Thoracic aorta (tissue), 2 donors: ENCODE results near the gene CCL28. TPM values are rescaled to one million over a fixed set of nuclear protein-coding genes. Genes with fewer than 3 reads are reported as not detected.
"Not testable (repeated sequence)": the region's sequence is repeated elsewhere in the genome, so short reads cannot be mapped to it uniquely, and the experiment has no call there.

Experiments used
- ATAC-seq: fragments of 150-250 bp; one replicate; pipeline ENCODE4 v1.8.0; 2017; ENCODE audit warnings: low read depth; ENCODE audit not compliant: insufficient number of reproducible peaks, low FRiP score
- DNase-seq: peaks from one replicate; pipeline ENCODE4 v3.0.0-alpha.2; 2020; ENCODE audit warnings: low spot score
- H3K27ac ChIP-seq, 2 donors: fragments of 200-600 bp; sonication (generic); 1 replicate in 1 of 2; 2 replicates in 1 of 2; pipeline ENCODE4 v1.5.1; 2016; ENCODE audit warnings: mild to moderate bottlenecking in 2 of 2, moderate library complexity in 2 of 2
- H3K27me3 ChIP-seq: fragments of 200-600 bp; sonication (generic); replicated peaks from 2 replicates; pipeline ENCODE4 v1.6.0; 2016; ENCODE audit warnings: mild to moderate bottlenecking; ENCODE audit not compliant: insufficient read depth
- H3K36me3 ChIP-seq: fragments of 200-600 bp; sonication (generic); one replicate; pipeline ENCODE4 v1.5.1; 2016
- H3K4me1 ChIP-seq, 2 donors: fragments of 200-600 bp; sonication (generic); 1 replicate in 1 of 2; 2 replicates in 1 of 2; pipeline versions ENCODE4 v1.5.1 to v1.6.0; 2016; ENCODE audit warnings: low read depth in 2 of 2, mild to moderate bottlenecking in 1 of 2; ENCODE audit not compliant: control insufficient read depth in 1 of 2
- H3K4me3 ChIP-seq: fragments of 200-600 bp; sonication (generic); 2 replicates; pipeline ENCODE4 v1.5.1; 2016; ENCODE audit warnings: mild to moderate bottlenecking
- H3K9me3 ChIP-seq: fragments of 200-600 bp; sonication (generic); 2 replicates; pipeline ENCODE4 v1.5.1; 2016
- total RNA-seq, 2 donors: library from RNA; depleted of rRNA; stranded (reverse); fragments of >200 nt; gene quantifications; one replicate each; pipeline versions ENCODE4 v1.1.0 to v1.2.3, GENCODE V29; 2016
- TF ChIP-seq, protein P1 (sequence below): fragments of 200-600 bp; sonication (generic); IDR thresholded peaks from one replicate; pipeline ENCODE4 v1.5.1; 2019; ENCODE audit warnings: antibody characterized with exemption

The CCL28 gene, protein sequence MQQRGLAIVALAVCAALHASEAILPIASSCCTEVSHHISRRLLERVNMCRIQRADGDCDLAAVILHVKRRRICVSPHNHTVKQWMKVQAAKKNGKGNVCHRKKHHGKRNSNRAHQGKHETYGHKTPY
- 10 to 100 TPM in 1 of 2 donors, 1 to 10 TPM in 1; 4.3 to 24.2 TPM for total RNA-seq

DNA sequence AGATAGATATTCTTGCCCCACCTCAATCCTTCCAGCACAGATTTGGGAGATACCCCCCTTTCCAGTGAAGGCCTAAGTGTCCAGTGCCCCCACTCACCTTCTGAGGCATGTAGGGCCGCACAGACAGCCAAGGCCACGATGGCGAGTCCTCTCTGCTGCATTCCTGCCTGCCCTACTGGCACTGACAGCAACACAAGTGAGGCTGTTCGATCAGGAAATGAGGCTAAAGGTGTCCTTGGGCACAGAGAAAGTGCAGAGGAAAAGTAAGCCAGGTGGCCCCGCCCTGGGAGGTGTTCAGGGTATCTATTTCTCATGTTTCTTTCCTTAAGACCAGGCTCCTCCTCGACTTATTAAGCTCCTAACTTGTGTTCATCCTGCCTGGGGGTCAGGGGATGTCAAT, at the start of gene CCL28:
Gene CCL28 (minus strand): TSS at position 236 of the 400 bp plus-strand sequence. CDS start 75 bp downstream, at position 161.
- H3K36me3 ChIP-seq, result no peaks in the 10 kb centered on the region
- H3K4me1 ChIP-seq, result no peaks in the 10 kb centered on the region
- DNase-seq, result no peak
- no peak within 1 kb of the TSS for H3K4me3 ChIP-seq
- no peaks in the 10 kb centered on the region for H3K9me3 ChIP-seq
- ATAC-seq, result no peak
- no peaks in the 10 kb centered on the region for H3K27me3 ChIP-seq
- TF ChIP-seq, protein P1, sequence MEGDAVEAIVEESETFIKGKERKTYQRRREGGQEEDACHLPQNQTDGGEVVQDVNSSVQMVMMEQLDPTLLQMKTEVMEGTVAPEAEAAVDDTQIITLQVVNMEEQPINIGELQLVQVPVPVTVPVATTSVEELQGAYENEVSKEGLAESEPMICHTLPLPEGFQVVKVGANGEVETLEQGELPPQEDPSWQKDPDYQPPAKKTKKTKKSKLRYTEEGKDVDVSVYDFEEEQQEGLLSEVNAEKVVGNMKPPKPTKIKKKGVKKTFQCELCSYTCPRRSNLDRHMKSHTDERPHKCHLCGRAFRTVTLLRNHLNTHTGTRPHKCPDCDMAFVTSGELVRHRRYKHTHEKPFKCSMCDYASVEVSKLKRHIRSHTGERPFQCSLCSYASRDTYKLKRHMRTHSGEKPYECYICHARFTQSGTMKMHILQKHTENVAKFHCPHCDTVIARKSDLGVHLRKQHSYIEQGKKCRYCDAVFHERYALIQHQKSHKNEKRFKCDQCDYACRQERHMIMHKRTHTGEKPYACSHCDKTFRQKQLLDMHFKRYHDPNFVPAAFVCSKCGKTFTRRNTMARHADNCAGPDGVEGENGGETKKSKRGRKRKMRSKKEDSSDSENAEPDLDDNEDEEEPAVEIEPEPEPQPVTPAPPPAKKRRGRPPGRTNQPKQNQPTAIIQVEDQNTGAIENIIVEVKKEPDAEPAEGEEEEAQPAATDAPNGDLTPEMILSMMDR, result no peak
- H3K27ac ChIP-seq, result no peak within 1 kb of the TSS

DNA sequence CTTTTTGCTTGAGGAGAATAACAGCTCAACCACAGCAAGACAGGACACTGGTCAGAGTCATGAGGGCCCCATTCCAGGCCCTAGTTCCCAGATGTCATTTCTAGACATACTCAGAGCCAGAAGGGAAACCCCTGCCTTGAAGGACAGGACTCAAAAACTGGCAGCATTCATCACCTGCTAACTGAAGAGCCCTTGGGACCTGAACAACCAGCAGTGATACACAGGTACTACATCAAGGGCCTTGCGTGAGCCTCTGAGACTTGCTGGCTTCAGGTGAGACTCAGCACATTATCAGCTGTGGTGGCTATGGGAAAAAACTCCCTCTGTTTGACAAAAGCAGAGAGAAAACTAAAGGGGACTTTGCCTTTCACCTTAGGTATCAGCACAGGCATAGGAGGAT, 48.9 kb upstream of the CCL28 start:
- no peak for ATAC-seq
- Histone ChIP-seq H3K27ac (no peak overlapping the region), H3K9me3 (no peaks in the 10 kb centered on the region)

DNA sequence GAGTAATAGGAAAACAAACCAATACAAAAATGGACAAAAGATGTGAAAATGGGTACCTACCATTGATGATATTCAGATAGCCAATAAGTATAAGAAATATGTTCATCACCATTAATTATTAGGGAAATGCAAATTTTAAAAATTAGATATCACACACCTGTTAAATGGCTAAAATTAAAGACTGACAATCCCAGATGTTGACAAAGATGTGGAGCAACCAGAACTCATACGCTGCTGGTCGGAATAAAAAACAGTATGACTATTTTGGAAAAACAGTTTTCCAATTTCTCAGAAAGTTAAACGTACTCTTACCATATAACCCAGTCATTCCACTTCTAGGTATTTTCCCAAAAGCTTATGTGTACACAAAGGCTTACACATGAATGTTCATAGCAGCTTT, 44.4 kb upstream of the CCL28 start:
- H3K4me1 ChIP-seq, result no peaks in the 10 kb centered on the region
- no peak overlapping the region for H3K4me3 ChIP-seq
- DNase-seq (no peak), ATAC-seq (no peak)
- H3K27me3 ChIP-seq, result no peaks in the 10 kb centered on the region
- TF ChIP-seq, protein P1, result no peak
- no peaks in the 10 kb centered on the region for H3K9me3 ChIP-seq
- H3K27ac ChIP-seq, result no peak overlapping the region
- H3K36me3 ChIP-seq, result peaks cover 5% of the 10 kb centered on the region

More for the DNA sequence above, 48.9 kb upstream of the CCL28 start:
- no peak for DNase-seq
- H3K36me3 ChIP-seq, result no peaks in the 10 kb centered on the region
- H3K4me3 ChIP-seq, result no peak overlapping the region
- TF ChIP-seq, protein P1, result no peak
- no peaks in the 10 kb centered on the region for H3K27me3 ChIP-seq
- H3K4me1 ChIP-seq, result no peaks in the 10 kb centered on the region

DNA sequence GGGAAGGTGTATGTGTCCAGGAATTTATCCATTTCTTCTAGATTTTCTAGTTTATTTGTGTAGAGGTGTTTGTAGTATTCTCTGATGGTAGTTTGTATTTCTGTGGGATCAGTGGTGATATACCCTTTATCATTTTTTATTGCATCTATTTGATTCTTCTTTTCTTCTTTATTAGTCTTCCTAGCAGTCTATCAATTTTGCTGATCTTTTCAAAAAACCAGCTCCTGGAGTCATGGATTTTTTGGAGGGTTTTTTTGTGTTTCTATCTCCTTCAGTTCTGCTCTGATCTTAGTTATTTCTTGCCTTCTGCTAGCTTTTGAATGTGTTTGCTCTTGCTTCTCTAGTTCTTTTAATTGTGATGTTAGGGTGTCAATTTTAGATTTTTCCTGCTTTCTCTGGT, 29.4 kb upstream of the CCL28 start:
- DNase-seq, H3K4me3 ChIP-seq, H3K36me3 ChIP-seq, H3K27ac ChIP-seq, H3K27me3 ChIP-seq, H3K4me1 ChIP-seq, ATAC-seq: not testable (repeated sequence)
- peaks cover 22% of the 10 kb centered on the region for H3K9me3 ChIP-seq

DNA sequence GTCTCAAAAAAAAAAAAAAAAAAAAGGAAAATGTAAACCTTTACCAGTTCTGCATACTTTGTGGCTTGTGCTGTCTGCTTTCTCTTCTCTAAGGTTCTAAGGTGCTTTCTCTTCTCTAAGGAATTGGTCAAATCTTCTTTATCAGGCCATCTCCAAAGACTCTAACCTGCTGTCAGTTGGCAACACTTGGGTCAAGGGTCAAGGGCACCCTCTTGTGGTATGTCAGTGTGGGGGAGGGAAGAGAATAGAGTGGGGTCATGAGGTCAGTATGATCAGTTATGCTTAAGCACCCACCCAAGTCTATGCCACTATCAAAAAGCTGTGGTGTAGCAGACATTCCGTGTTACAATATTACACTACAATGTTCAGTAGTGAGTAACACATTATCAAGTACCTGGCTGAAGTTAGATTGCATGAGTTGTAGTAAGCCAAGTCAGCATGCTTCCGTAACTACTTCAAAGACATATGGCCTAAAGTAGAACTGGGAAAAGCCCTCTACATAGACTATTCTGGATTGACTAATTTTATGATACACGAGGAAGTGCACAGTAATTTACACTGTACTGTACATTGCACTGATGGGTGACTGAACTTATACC, 25.0 kb upstream of the CCL28 start:
- Histone ChIP-seq H3K27ac (no peak overlapping the region), H3K36me3 (no peaks in the 10 kb centered on the region), H3K4me3 (no peak overlapping the region), H3K9me3 (peaks cover 14% of the 10 kb centered on the region), H3K4me1 (peaks cover 0 to 4% of the 10 kb centered on the region in 2 donors), H3K27me3 (no peaks in the 10 kb centered on the region)
- TF ChIP-seq, protein P1, result no peak
- ATAC-seq (no peak), DNase-seq (no peak)
